Stomach smooth muscle (tissue), 2 donors: Measurements from ENCODE around the gene CCDC187.
"Not testable (repeated sequence)": the region's sequence is repeated elsewhere in the genome, so short reads cannot be mapped to it uniquely, and the experiment has no call there.

Experiments
- H3K27ac ChIP-seq: one replicate; pipeline ENCODE4 v1.7.0; 2013; ENCODE audit warnings: mild to moderate bottlenecking, low read length, inconsistent platforms
- H3K27me3 ChIP-seq, 2 donors: one replicate each; pipeline ENCODE4 v1.7.0; 2013; ENCODE audit warnings: low read length in 2 of 2; ENCODE audit not compliant: insufficient read depth in 2 of 2, control insufficient read depth in 1 of 2
- H3K36me3 ChIP-seq, 2 donors: one replicate each; pipeline ENCODE4 v1.7.0; 2013; ENCODE audit warnings: low read length in 2 of 2; ENCODE audit not compliant: control insufficient read depth in 2 of 2, insufficient read depth in 2 of 2
- H3K4me1 ChIP-seq: one replicate; pipeline ENCODE4 v1.7.0; 2013; ENCODE audit warnings: low read length; ENCODE audit not compliant: control insufficient read depth, insufficient read depth
- H3K4me3 ChIP-seq, 2 donors: one replicate each; pipeline ENCODE4 v1.7.0; 2013; ENCODE audit warnings: low read length in 2 of 2
- H3K9ac ChIP-seq, 2 donors: one replicate each; pipeline ENCODE4 v1.7.0; 2013; ENCODE audit warnings: low read length in 2 of 2, mild to moderate bottlenecking in 1 of 2
- H3K9me3 ChIP-seq, 2 donors: one replicate each; pipeline ENCODE4 v1.7.0; 2013; ENCODE audit warnings: low read length in 2 of 2; ENCODE audit not compliant: control insufficient read depth in 2 of 2
- donor health status: healthy.
- donor health status: Pancreatic carcinoma.

CCDC187 gene

DNA sequence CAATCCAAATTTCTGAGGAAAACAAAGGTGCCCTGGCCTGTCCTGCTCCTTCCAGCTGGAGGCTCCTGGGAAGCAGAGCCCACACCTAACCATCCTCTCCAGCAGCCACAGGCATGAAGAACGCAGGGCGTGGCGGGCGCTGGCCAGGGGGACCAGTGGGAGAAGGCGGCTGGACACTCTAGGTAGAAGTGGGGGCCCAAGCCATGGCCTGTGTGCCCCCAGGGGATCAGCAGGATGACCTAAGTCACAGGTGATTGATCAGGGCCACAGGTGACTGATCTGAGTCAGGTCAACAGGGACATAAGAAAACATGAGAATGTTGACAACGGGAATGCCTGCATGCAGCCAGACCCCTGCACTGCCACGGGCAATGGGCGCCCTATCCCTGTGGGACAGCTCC lies 61.6 kb downstream of the CCDC187 start:
- Histone ChIP-seq H3K9ac (no peak overlapping the region), H3K9me3 (no peaks in the 10 kb centered on the region), H3K27me3 (no peaks in the 10 kb centered on the region), H3K36me3 (no peaks in the 10 kb centered on the region), H3K4me1 (peaks cover 18% of the 10 kb centered on the region), H3K27ac (no peak overlapping the region), H3K4me3 (no peak overlapping the region)

DNA sequence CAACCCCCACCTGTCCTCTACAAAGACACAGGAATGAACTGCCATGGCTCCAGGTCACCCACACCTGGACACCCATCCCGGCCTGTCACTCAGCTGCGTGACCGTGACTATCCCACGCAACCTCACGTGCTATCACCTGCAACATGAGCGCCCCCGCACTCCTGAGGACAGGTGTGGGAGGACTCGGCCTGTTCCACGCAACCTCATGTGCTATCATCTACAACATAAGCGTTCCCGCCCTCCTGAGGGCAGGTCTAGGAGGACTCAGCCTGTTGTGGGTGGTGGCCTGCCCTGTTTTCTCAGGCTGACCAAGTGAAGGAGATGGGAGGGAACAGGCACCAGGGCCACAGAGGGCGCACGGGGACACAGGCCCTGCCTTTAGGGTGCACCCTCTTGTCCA lies 62.4 kb downstream of the CCDC187 start:
- H3K36me3 ChIP-seq = no peaks in the 10 kb centered on the region
- no peak overlapping the region for H3K27ac ChIP-seq
- no peak overlapping the region for H3K9ac ChIP-seq
- no peaks in the 10 kb centered on the region for H3K27me3 ChIP-seq
- no peak overlapping the region for H3K4me3 ChIP-seq
- no peaks in the 10 kb centered on the region for H3K9me3 ChIP-seq
- H3K4me1 ChIP-seq = peaks cover 18% of the 10 kb centered on the region

DNA sequence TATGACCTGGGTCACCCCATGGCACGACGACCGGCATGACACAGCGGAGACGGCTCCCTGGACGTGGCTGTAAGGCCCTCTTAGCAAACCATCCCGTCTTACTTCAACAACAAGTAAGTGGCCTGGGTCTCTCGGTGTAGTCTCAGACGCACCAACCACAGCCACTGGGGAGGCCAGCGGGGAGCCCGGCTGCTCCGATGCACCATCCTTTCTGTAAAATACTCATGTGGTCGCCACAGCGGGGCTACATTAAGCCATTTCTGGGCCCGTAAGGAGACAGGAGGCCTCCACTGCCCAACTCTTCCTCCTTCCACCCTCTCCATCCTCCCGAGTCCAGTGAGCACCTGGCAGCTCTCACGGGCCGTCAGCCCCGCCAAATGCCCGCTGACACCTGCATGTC lies 63.0 kb downstream of the CCDC187 start:
- Histone ChIP-seq H3K9me3 (no peaks in the 10 kb centered on the region), H3K27me3 (no peaks in the 10 kb centered on the region), H3K27ac (no peak overlapping the region), H3K4me1 (peaks cover 18% of the 10 kb centered on the region), H3K36me3 (no peaks in the 10 kb centered on the region), H3K4me3 (no peak overlapping the region), H3K9ac (no peak overlapping the region)

DNA sequence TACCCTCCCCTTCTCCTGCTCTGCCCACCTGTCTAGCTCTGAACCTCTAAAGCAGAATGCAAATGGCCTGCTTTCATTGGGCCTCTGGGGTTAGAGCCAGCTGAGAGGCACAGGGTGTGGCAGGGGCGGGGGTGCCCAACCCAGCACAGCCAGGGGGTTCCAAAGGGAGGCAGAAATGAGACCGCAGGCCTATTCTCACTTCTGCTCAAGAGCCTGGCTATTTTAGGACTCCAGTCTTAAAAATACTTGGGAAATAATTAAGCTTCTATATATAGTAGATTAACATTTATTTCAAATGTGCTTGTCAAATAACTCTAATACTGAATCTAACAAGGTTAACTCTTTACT lies 63.9 kb downstream of the CCDC187 start:
- no peak overlapping the region for H3K27ac ChIP-seq

DNA sequence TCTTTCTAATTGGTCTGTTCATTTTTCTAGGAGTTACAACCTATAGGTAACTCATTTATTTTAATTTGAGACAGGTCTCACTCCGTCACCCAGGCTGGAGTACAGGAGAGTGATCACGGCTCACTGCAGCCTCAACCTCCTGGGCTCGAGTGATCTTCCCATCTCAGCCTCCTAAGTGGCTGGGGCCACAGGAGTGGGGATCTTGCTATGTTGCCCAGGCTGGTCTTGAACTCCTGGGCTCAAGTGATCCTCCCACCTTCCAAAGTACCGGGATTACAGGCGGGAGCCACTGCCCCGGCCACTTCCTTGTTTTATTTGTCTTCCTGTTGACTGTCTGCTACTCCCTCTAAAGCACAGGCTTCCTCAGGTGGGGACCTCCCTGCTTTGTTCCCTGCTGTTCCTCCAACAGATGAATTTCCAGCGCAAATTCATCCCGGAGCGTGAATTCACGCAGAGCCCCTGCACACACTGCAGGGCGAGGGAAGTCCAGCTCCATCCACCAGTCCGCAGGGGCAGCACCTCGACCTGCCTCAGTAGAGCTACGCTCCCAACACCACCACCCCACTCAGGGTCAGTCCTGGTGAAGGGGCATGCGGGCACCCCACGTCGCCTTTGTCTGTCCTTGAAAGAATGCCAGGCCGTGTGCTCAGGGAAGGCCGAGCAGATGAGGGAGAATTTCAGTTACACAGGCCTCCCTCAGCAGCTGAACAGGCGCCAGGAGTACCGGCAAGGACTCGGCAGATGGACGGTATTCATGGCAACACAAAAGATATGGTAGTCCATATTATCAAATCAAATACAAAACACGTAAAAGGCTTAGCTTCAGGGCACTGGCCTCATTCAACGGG lies 64.5 kb downstream of the CCDC187 start:
- Histone ChIP-seq H3K4me1 (peaks cover 7% of the 10 kb centered on the region), H3K9ac (no peak overlapping the region), H3K36me3 (peaks cover 0 to 6% of the 10 kb centered on the region in 2 donors)

More for the DNA sequence above, 63.9 kb downstream of the CCDC187 start:
- H3K4me3 ChIP-seq = no peak overlapping the region
- H3K27me3 ChIP-seq = no peaks in the 10 kb centered on the region
- H3K9ac ChIP-seq = no peak overlapping the region
- peaks cover 0 to 4% of the 10 kb centered on the region in 2 donors for H3K36me3 ChIP-seq
- H3K9me3 ChIP-seq = no peaks in the 10 kb centered on the region
- H3K4me1 ChIP-seq = peaks cover 13% of the 10 kb centered on the region

DNA sequence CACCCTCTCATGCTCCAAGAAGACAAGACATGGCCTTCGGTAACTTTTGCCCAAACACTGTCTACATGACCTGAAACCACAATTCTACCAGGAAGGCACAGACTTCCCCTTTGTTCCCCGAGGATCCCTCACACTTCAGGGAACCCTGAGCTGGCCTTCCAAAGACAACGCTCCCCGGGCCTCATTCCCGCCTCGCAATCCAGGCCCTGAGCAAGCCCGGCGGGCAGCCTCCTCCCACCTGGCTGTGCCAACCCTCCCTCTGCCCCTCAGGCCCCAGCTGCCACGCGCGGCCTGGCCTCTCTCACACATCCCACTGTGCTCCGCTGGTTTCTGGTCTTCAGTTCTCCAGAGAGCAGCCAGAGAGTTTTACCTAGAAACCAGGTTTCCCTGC lies 65.6 kb downstream of the CCDC187 start:
- Histone ChIP-seq H3K36me3 (peaks cover 0 to 8% of the 10 kb centered on the region in 2 donors), H3K4me1 (no peaks in the 10 kb centered on the region), H3K4me3 (no peak overlapping the region), H3K9me3 (no peaks in the 10 kb centered on the region), H3K27me3 (no peaks in the 10 kb centered on the region), H3K9ac (no peak overlapping the region), H3K27ac (no peak overlapping the region)

More for the DNA sequence above, 64.5 kb downstream of the CCDC187 start:
- H3K4me3 ChIP-seq = no peak overlapping the region
- H3K27ac ChIP-seq = no peak overlapping the region
- H3K27me3 ChIP-seq = no peaks in the 10 kb centered on the region
- no peaks in the 10 kb centered on the region for H3K9me3 ChIP-seq

DNA sequence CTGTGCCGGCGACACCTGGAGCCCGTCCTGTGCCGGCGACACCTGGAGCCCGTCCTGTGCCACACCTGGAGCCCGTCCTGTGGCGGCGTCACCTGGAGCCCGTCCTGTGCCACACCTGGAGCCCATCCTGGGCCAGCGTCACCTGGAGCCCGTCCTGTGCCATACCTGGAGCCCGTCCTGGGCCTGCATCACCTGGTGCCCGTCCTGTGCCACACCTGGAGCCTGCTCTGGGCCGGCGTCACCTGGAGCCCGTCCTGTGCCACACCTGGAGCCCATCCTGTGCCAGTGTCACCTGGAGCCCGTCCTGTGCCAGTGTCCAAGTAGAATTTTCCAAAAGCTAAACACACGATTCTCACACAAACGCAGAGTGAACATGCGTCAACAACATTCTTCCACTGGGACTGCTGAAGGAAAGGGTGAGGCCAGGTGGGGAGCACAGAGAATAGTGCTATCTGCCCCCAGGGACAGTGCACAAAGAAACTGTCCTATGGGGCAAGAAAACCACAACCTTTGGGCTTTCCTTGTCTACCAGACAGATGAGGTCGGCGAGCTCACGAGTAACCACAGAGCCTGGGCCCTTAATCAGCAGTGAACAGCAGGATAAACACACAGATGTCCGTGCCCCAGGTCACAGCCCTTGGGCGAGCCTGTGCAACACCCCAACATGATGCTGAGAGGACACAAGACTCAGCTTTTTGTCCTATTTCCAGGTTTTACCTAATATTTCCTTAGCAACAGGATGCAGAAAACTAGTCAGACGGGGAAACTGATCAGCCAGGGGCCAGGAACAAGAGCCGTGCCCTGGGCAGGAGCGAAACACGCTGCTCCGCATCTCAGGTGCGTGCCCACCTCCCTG lies 66.2 kb downstream of the CCDC187 start:
- Histone ChIP-seq H3K4me1 (no peaks in the 10 kb centered on the region), H3K9ac (no peak overlapping the region), H3K36me3 (peaks cover 0 to 8% of the 10 kb centered on the region in 2 donors), H3K27ac (no peak overlapping the region), H3K9me3 (no peaks in the 10 kb centered on the region), H3K27me3 (no peaks in the 10 kb centered on the region), H3K4me3 (no peak overlapping the region)

DNA sequence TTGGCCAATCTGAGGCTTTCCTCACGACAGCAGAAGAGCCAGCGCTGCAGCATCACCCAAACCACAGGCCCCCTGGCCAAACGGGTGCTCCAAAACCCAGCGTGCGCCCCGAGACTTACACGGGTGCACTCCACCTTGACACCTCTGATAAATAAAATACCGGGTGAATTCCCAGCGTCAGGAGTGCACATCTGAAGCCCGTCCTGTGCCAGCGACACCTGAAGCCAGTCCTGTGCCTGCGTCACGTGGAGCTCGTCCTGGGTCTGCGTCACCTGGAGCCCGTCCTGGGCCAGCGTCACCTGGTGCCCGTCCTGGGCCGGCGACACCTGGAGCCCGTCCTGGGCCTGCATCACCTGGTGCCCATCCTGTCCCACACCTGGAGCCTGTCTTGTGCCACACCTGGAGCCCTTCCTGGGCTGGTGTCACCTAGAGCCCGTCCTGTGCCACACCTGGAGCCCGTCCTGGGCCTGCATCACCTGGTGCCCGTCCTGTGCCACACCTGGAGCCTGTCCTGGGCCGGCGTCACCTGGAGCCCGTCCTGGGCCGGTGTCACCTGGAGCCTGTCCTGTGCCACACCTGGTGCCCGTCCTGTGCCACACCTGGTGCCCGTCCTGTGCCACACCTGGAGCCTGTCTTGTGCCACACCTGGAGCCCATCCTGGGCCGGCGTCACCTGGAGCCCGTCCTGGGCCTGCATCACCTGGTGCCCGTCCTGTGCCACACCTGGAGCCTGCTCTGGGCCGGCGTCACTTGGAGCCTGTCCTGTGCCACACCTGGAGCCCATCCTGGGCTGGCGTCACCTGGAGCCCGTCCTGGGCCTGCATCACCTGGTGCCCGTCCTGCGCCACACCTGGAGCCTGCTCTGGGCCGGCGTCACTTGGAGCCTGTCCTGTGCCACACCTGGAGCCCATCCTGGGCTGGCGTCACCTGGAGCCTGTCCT lies 67.2 kb downstream of the CCDC187 start:
- not testable (repeated sequence) for H3K27me3 ChIP-seq, H3K4me1 ChIP-seq, H3K9ac ChIP-seq, H3K36me3 ChIP-seq, H3K27ac ChIP-seq, H3K4me3 ChIP-seq, H3K9me3 ChIP-seq

DNA sequence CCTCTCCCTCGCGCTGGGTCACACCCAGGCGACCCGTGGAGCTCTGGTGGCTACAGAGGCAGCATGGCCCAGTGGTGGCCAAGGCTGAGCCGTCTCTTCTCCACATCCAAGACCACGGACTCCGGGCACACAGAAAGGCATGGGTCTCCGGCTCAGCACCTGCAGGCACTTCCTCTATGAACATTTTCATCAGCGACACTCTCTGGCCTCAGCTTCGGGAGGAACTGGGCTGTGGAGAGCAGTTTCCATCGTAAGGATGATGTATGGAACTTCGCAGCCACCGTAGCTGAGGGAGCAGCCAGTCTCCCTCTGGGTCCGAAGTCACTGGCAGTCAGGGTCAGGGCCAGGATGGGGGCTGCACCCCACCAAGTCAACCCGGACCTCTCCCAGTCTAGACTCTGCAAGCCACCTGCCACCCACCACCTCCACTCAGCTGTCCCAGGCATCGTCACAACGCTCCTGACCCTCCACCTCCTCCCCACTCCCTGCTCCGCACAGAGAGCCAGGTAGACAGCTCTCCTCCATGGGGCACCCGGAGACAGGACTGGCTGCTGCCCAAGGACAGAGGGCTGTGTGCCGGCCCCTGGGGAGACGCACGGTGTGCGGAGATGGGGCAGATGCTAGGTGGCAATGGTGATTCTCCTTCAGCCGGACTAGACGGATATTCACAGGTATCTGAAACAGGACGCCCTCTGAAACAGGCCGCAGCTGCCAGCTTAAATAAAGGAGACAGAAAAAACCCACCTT lies 68.0 kb downstream of the CCDC187 start:
- Histone ChIP-seq H3K27ac (no peak overlapping the region), H3K4me1 (no peaks in the 10 kb centered on the region), H3K4me3 (no peak overlapping the region), H3K9ac (no peak overlapping the region), H3K36me3 (peaks cover 0 to 8% of the 10 kb centered on the region in 2 donors), H3K9me3 (no peaks in the 10 kb centered on the region), H3K27me3 (no peaks in the 10 kb centered on the region)

DNA sequence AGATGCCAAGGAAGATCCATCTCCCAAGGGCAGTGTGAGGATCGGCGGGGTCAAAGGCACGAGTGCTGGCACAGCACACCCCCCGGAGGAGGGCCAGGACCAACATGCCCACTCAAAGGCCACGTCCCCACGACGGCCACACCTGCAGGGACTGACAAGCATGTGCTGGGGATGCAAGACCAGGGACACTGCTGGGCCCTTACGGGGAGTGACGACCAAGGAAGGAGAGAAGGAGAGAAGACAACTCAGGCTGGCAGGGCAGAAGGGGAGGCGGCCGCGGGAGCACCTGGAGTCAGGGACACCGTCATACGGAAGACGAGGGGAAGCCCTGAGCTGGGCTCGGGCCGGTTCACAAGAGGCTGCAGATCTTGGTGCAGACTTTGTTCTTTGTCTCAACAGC lies 68.7 kb downstream of the CCDC187 start:
- Histone ChIP-seq H3K9me3 (no peaks in the 10 kb centered on the region), H3K27ac (no peak overlapping the region), H3K9ac (no peak overlapping the region), H3K27me3 (no peaks in the 10 kb centered on the region), H3K36me3 (peaks cover 0 to 8% of the 10 kb centered on the region in 2 donors), H3K4me1 (no peaks in the 10 kb centered on the region), H3K4me3 (no peak overlapping the region)
